ENCODE results near the gene STRBP.

Gene STRBP

DNA sequence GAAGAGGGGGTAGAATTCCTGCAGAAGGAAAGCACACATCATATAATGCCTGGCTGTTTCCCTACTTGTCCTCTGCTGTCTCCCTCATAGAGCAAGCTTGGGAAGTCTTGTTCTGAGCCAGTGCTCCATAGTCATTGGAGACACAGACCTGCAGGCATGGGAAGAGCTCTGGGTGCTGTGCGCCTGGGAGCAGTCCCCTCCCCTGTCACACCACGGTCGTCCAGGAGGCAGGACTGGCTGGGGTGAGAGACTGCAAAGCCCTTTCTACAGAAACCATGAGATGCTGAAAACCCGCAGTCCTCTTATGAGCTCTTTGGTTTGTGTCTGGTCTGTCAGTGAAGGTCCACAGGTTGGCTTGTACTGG is 170.3 kb downstream of the STRBP start:
- no peaks in the 10 kb centered on the region for H4K20me1 ChIP-seq (ENCODE audit: insufficient read depth, low read length)
- H3K79me2 ChIP-seq (ENCODE audit: insufficient read depth, low read length): no peaks in the 10 kb centered on the region
- no peak overlapping the region for H3K4me3 ChIP-seq (ENCODE audit: low read depth in 1 of 2, low read length in 2 of 2)
- no peaks in the 10 kb centered on the region for H3K4me1 ChIP-seq (ENCODE audit: insufficient read depth, low read length)
- no peak for DNase-seq
- H3K9ac ChIP-seq (ENCODE audit: low read depth, low read length): no peak overlapping the region
- H3K27ac ChIP-seq (ENCODE audit: low read length): no peak overlapping the region
- H3K4me2 ChIP-seq (ENCODE audit: insufficient read depth, low read length): no peak overlapping the region
- no peaks in the 10 kb centered on the region for H3K27me3 ChIP-seq (ENCODE audit: insufficient read depth, low read length, poor library complexity)
- TF ChIP-seq EZH2 (IDR thresholded peaks at IDR 0.05; ENCODE audit: borderline replicate concordance, low read depth, low read length, severe bottlenecking): no peak
- TF ChIP-seq, protein P1, sequence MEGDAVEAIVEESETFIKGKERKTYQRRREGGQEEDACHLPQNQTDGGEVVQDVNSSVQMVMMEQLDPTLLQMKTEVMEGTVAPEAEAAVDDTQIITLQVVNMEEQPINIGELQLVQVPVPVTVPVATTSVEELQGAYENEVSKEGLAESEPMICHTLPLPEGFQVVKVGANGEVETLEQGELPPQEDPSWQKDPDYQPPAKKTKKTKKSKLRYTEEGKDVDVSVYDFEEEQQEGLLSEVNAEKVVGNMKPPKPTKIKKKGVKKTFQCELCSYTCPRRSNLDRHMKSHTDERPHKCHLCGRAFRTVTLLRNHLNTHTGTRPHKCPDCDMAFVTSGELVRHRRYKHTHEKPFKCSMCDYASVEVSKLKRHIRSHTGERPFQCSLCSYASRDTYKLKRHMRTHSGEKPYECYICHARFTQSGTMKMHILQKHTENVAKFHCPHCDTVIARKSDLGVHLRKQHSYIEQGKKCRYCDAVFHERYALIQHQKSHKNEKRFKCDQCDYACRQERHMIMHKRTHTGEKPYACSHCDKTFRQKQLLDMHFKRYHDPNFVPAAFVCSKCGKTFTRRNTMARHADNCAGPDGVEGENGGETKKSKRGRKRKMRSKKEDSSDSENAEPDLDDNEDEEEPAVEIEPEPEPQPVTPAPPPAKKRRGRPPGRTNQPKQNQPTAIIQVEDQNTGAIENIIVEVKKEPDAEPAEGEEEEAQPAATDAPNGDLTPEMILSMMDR (IDR thresholded peaks at IDR 0.05; ENCODE audit: borderline replicate concordance, extremely low read depth, low read length, poor library complexity, severe bottlenecking): no peak
- no peak overlapping the region for H2AFZ ChIP-seq (ENCODE audit: low read depth, low read length)
- H3K9me3 ChIP-seq (ENCODE audit: insufficient read depth, low read length, severe bottlenecking): no peaks in the 10 kb centered on the region
- no peak for ATAC-seq (ENCODE audit: insufficient read depth, low read depth)
- peaks cover 56% of the 10 kb centered on the region for H3K36me3 ChIP-seq (ENCODE audit: insufficient read depth, low read length)

DNA sequence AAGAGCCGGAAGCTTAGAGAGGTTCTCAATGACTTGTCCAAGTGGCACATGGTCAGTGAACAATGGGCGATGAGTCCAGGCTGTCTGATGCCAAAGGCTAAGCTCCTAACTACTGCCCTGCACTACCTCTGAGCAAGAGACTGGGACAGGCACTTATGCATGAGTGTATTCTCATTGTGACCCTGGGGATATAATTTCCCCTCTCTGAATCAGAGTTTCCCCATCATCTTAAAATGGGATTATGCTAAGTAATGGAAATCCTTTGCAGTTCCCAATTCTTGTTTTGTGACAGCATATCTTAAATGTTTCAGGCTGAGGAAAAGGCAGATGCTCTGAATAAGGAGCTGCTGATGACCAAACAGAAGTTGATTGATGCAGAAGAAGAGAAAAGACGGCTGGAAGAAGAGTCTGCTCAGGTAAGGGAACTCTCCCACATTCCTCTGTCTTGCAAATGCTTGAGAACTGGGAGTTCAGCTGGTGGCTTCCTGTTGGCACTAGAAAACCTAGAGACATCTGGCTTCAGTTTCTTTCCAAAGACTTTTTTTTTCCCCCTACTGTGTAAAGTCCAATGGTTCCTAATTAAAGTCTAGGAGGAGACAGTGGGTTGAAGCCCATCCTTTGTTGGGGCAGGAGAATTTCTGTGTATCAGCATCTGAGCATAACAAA is 170.8 kb downstream of the STRBP start:
- H4K20me1 ChIP-seq (ENCODE audit: insufficient read depth, low read length): no peaks in the 10 kb centered on the region
- no peak for TF ChIP-seq EZH2 (IDR thresholded peaks at IDR 0.05; ENCODE audit: borderline replicate concordance, low read depth, low read length, severe bottlenecking)
- TF ChIP-seq, protein P1 (IDR thresholded peaks at IDR 0.05; ENCODE audit: borderline replicate concordance, extremely low read depth, low read length, poor library complexity, severe bottlenecking): no peak
- H3K4me1 ChIP-seq (ENCODE audit: insufficient read depth, low read length): no peaks in the 10 kb centered on the region
- no peak for DNase-seq
- no peak overlapping the region for H3K9ac ChIP-seq (ENCODE audit: low read depth, low read length)
- H3K36me3 ChIP-seq (ENCODE audit: insufficient read depth, low read length): peaks cover 56% of the 10 kb centered on the region
- no peak overlapping the region for H3K4me3 ChIP-seq (ENCODE audit: low read depth in 1 of 2, low read length in 2 of 2)
- ATAC-seq (ENCODE audit: insufficient read depth, low read depth): no peak
- no peaks in the 10 kb centered on the region for H3K9me3 ChIP-seq (ENCODE audit: insufficient read depth, low read length, severe bottlenecking)
- H3K27ac ChIP-seq (ENCODE audit: low read length): no peak overlapping the region
- no peak overlapping the region for H2AFZ ChIP-seq (ENCODE audit: low read depth, low read length)
- H3K4me2 ChIP-seq (ENCODE audit: insufficient read depth, low read length): no peak overlapping the region
- H3K79me2 ChIP-seq (ENCODE audit: insufficient read depth, low read length): no peaks in the 10 kb centered on the region
- no peaks in the 10 kb centered on the region for H3K27me3 ChIP-seq (ENCODE audit: insufficient read depth, low read length, poor library complexity)

DNA sequence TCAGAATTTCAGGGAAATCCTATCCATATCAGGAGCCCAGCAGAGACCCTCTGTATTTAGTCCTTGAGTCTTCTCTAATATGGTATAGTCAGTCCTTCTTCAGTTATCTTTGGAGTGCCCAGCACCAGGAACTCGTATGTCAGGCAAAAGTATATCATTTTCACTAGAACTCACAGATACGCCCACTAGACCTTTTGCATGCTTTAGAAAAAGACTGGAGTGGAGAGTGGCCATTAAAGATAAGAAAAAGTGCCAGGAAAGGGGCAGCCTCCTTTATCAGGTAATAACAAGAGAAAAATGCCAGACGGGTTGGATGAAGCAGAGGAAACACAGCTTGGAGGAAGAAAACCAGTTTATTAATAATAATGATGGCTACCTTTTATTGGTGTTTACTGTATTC is 171.4 kb downstream of the STRBP start:
- Histone ChIP-seq H3K9me3 (ENCODE audit: insufficient read depth, low read length, severe bottlenecking) (no peaks in the 10 kb centered on the region), H3K9ac (ENCODE audit: low read depth, low read length) (no peak overlapping the region), H3K27ac (ENCODE audit: low read length) (no peak overlapping the region), H3K27me3 (ENCODE audit: insufficient read depth, low read length, poor library complexity) (no peaks in the 10 kb centered on the region), H3K36me3 (ENCODE audit: insufficient read depth, low read length) (peaks cover 60% of the 10 kb centered on the region), H3K4me3 (ENCODE audit: low read depth in 1 of 2, low read length in 2 of 2) (no peak overlapping the region), H3K4me1 (ENCODE audit: insufficient read depth, low read length) (no peaks in the 10 kb centered on the region), H3K79me2 (ENCODE audit: insufficient read depth, low read length) (no peaks in the 10 kb centered on the region), H3K4me2 (ENCODE audit: insufficient read depth, low read length) (no peak overlapping the region), H4K20me1 (ENCODE audit: insufficient read depth, low read length) (no peaks in the 10 kb centered on the region), H2AFZ (ENCODE audit: low read depth, low read length) (no peak overlapping the region)
- DNase-seq (no peak), ATAC-seq (ENCODE audit: insufficient read depth, low read depth) (no peak)
- TF ChIP-seq EZH2 (IDR thresholded peaks at IDR 0.05; ENCODE audit: borderline replicate concordance, low read depth, low read length, severe bottlenecking): no peak
- TF ChIP-seq, protein P1 (IDR thresholded peaks at IDR 0.05; ENCODE audit: borderline replicate concordance, extremely low read depth, low read length, poor library complexity, severe bottlenecking): no peak
